ENCODE results near the gene BCAN. TPM values are rescaled to one million over a fixed set of nuclear protein-coding genes. Genes with fewer than 3 reads are reported as not detected.
A peak's percentile ranks its signal among the peaks of the same experiment; 100 is the strongest.

Gene BCAN
- total and polyA plus RNA-seq, 2 experiments from 2014 or later: 2.3 to 5.5 TPM

GRCh38 chr1:156691191-156691590, 49.3 kb downstream of the BCAN start (continued):
- TF ChIP-seq REST (IDR thresholded peaks at IDR 0.05; ENCODE audit: unreplicated experiment) (no peak), ZNF331 (CRISPR knock-in tag; IDR thresholded peaks at IDR 0.05; ENCODE audit: low read depth) (no peak), CREB1 (CRISPR knock-in tag; IDR thresholded peaks at IDR 0.05; ENCODE audit: low read depth) (no peak)
- TF ChIP-seq, protein P1, sequence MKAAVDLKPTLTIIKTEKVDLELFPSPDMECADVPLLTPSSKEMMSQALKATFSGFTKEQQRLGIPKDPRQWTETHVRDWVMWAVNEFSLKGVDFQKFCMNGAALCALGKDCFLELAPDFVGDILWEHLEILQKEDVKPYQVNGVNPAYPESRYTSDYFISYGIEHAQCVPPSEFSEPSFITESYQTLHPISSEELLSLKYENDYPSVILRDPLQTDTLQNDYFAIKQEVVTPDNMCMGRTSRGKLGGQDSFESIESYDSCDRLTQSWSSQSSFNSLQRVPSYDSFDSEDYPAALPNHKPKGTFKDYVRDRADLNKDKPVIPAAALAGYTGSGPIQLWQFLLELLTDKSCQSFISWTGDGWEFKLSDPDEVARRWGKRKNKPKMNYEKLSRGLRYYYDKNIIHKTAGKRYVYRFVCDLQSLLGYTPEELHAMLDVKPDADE (IDR thresholded peaks at IDR 0.05): no peak

DNA sequence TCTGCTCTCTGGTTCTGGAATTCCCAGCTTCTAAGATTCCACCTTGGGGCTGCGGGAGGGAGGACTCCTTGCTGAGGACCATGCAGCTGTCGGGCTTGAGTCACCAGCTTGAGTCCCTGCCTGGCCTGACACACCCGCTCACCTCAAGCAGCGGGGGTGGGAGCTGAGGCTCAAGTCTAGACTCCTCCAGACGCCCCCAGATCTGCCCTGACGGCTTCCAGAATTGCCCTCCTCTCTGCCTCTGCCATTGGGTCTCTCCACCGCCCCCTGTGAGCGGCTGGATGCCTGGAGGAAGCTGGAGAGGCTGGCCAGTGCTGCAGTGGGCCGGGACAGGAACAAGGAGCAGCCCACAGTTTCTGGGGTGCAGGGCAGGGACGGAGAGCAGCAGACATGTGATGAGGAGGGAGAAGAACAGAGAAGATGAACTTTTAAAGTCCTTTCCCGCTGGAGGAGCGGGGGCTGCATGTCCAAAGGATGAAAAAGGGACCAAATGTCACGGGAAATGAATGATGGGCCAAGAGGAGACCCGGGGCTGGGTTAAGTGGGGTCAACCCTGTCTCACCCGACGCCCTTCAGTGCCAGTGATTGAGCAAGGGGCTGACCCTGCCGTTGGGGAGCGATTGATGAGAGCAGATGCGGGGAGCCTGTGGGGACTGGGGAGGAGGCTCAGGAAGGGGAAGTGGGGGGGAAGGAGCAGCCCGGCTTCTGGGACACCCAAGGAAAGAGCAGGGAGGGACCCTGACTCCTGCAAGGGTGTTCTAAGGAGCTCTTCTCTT, 49.9 kb downstream of the BCAN start:
- H3K4me2 ChIP-seq: peak overlapping the region; percentile 89
- H3K27ac Mint-ChIP-seq: peak overlapping the region; percentile 85
- peak overlapping the region; percentile 51 for H3K4me3 ChIP-seq
- peak; percentile 76 for DNase-seq (ENCODE audit: low spot score)
- no peaks in the 10 kb centered on the region; the same call in 2 of the 3 replicates for H3K36me3 Mint-ChIP-seq (ENCODE audit: low read depth)
- H3K79me2 ChIP-seq (replicated peaks; ENCODE audit: insufficient read depth): no peaks in the 10 kb centered on the region
- no peaks in the 10 kb centered on the region; the same call in 2 of the 3 replicates for H3K9me3 Mint-ChIP-seq
- H4K20me1 ChIP-seq (replicated peaks; ENCODE audit: insufficient read depth): no peaks in the 10 kb centered on the region
- H3K27me3 ChIP-seq (ENCODE audit: insufficient read depth): peaks cover 22% of the 10 kb centered on the region
- no peaks in the 10 kb centered on the region for H3K36me3 ChIP-seq (ENCODE audit: insufficient read depth)
- H3K9me2 ChIP-seq (ENCODE audit: insufficient read depth): no peaks in the 10 kb centered on the region
- ATAC-seq: peak; percentile 11
- peaks cover 53% of the 10 kb centered on the region for H3K4me1 ChIP-seq (ENCODE audit: insufficient read depth)
- H3K4me1 Mint-ChIP-seq: peaks cover 62% of the 10 kb centered on the region
- peaks cover 36% of the 10 kb centered on the region for H3F3A ChIP-seq (replicated peaks; ENCODE audit: low read depth)
- H3K27me3 Mint-ChIP-seq (ENCODE audit: insufficient read depth, low read depth, poor library complexity): peaks cover 22% of the 10 kb centered on the region
- H3K27ac ChIP-seq (ENCODE audit: low read depth): peak overlapping the region; percentile 96
- H3K4me3 Mint-ChIP-seq: peak overlapping the region; percentile 55
- H2AFZ ChIP-seq: no peak overlapping the region
- TF ChIP-seq POLR2AphosphoS5 (IDR thresholded peaks at IDR 0.05; ENCODE audit: low read depth): 0 out of 2 replicates have a peak, but pooled peaks have one; percentile 21
- TF ChIP-seq EZH2phosphoT487 (IDR thresholded peaks at IDR 0.05; ENCODE audit: unreplicated experiment): no peak
- TF ChIP-seq, protein P2, sequence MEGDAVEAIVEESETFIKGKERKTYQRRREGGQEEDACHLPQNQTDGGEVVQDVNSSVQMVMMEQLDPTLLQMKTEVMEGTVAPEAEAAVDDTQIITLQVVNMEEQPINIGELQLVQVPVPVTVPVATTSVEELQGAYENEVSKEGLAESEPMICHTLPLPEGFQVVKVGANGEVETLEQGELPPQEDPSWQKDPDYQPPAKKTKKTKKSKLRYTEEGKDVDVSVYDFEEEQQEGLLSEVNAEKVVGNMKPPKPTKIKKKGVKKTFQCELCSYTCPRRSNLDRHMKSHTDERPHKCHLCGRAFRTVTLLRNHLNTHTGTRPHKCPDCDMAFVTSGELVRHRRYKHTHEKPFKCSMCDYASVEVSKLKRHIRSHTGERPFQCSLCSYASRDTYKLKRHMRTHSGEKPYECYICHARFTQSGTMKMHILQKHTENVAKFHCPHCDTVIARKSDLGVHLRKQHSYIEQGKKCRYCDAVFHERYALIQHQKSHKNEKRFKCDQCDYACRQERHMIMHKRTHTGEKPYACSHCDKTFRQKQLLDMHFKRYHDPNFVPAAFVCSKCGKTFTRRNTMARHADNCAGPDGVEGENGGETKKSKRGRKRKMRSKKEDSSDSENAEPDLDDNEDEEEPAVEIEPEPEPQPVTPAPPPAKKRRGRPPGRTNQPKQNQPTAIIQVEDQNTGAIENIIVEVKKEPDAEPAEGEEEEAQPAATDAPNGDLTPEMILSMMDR (conservative IDR thresholded peaks at IDR 0.05; ENCODE audit: low read depth in 2 of 2): peak; percentile 28 to 34; a peak in 2 of 4 replicates
- TF ChIP-seq ZNF114 (CRISPR knock-in tag; IDR thresholded peaks at IDR 0.05): no peak
- TF ChIP-seq ZNF331 (CRISPR knock-in tag; IDR thresholded peaks at IDR 0.05; ENCODE audit: low read depth): no peak
- no peak for TF ChIP-seq EZH2 (IDR thresholded peaks at IDR 0.05; ENCODE audit: low read depth, unreplicated experiment)
- TF ChIP-seq REST (IDR thresholded peaks at IDR 0.05; ENCODE audit: unreplicated experiment): no peak
- no peak for TF ChIP-seq JUNB (IDR thresholded peaks at IDR 0.05; ENCODE audit: unreplicated experiment)
- TF ChIP-seq NANOG (IDR thresholded peaks at IDR 0.05; ENCODE audit: borderline replicate concordance): no peak
- no peak for TF ChIP-seq CREB1 (CRISPR knock-in tag; IDR thresholded peaks at IDR 0.05; ENCODE audit: low read depth)
- no peak for TF ChIP-seq STAT1 (IDR thresholded peaks at IDR 0.05; ENCODE audit: unreplicated experiment)

Data from GM23338 (cell line).